OCI-LY7 (cell line): ENCODE data around the gene TBC1D13. TPM values are rescaled to one million over a fixed set of nuclear protein-coding genes. Genes with fewer than 3 reads are reported as not detected.

Experiments used
- BruUV-seq: library from RNA; stranded (reverse); fragments of 400-500 nt; replicated peaks from 2 replicates; lab custom pipeline; 2021; lab: Mats Ljungman, UMichigan
- CTCF ChIA-PET: fragments of 300-600 bp; sonication (Branson Sonifier 250); formaldehyde crosslinking; loops from one replicate; lab custom pipeline; 2022; ENCODE audit warnings: antibody characterized with exemption; ENCODE audit not compliant: unreplicated experiment; lab: Charles Lee
- POLR2A ChIA-PET: fragments of 300-600 bp; sonication (Branson Sonifier 250); formaldehyde crosslinking; loops from one replicate; lab custom pipeline; 2022; ENCODE audit warnings: antibody characterized with exemption; lab: Charles Lee
- DNase-seq: peaks from one replicate; pipeline ENCODE4 v3.0.0-alpha.2; 2015; ENCODE audit warnings: low spot score
- H2AFZ ChIP-seq: fragments of 200-600 bp; sonication (generic), shearing (Covaris generic); 2 replicates; pipeline ENCODE4 v1.6.1; 2014; ENCODE audit warnings: mild to moderate bottlenecking, antibody characterized with exemption, low read length, moderate library complexity
- H3K27ac ChIP-seq: fragments of 200-600 bp; sonication (generic); 2 replicates; pipeline ENCODE4 v1.5.1; 2014; ENCODE audit warnings: mixed run types, low read depth, mild to moderate bottlenecking, moderate library complexity, low read length, inconsistent platforms; ENCODE audit not compliant: poor library complexity, severe bottlenecking
- H3K36me3 ChIP-seq: fragments of 200-600 bp; sonication (generic); 2 replicates; pipeline ENCODE4 v1.6.1; 2014; ENCODE audit warnings: mild to moderate bottlenecking, antibody characterized with exemption, low read length, moderate library complexity, mixed read lengths; ENCODE audit not compliant: insufficient read depth
- H3K4me1 ChIP-seq: fragments of 200-600 bp; sonication (generic); 2 replicates; pipeline ENCODE4 v1.5.1; 2014; ENCODE audit warnings: mild to moderate bottlenecking, low read length; ENCODE audit not compliant: insufficient read depth, poor library complexity, severe bottlenecking
- H3K4me2 ChIP-seq: fragments of 200-600 bp; sonication (generic); 2 replicates; pipeline ENCODE4 v1.6.1; 2014; ENCODE audit warnings: mild to moderate bottlenecking, low read length
- H3K4me3 ChIP-seq: fragments of 200-600 bp; sonication (generic); 2 replicates; pipeline ENCODE4 v1.5.1; 2014; ENCODE audit warnings: mild to moderate bottlenecking, low read depth, low read length; ENCODE audit not compliant: poor library complexity, severe bottlenecking
- H3K79me2 ChIP-seq: fragments of 200-600 bp; sonication (generic); 2 replicates; pipeline ENCODE4 v1.6.1; 2016; ENCODE audit warnings: low read depth, mild to moderate bottlenecking, low read length, moderate library complexity, mixed read lengths; ENCODE audit not compliant: insufficient read depth
- H3K9me2 ChIP-seq: fragments of 200-600 bp; sonication (generic); 2 replicates; pipeline ENCODE4 v1.6.1; 2016; ENCODE audit warnings: mild to moderate bottlenecking, low read length, mixed read lengths; ENCODE audit not compliant: insufficient read depth
- H3K9me3 ChIP-seq: fragments of 200-600 bp; sonication (generic); 2 replicates; pipeline ENCODE4 v1.6.1; 2014; ENCODE audit warnings: mild to moderate bottlenecking, mixed run types, low read length, mixed read lengths
- H4K20me1 ChIP-seq: fragments of 200-600 bp; sonication (generic); 2 replicates; pipeline ENCODE4 v1.6.1; 2014; ENCODE audit warnings: mild to moderate bottlenecking, antibody characterized with exemption, low read length, moderate library complexity, mixed read lengths; ENCODE audit not compliant: insufficient read depth
- EZH2phosphoT487 ChIP-seq: fragments of 200-600 bp; sonication (generic); IDR thresholded peaks from 2 replicates; pipeline ENCODE4 v1.6.1; 2018; ENCODE audit warnings: low read depth, borderline replicate concordance, mild to moderate bottlenecking, mixed run types, antibody characterized with exemption, low read length, moderate library complexity, mixed read lengths
- intact Hi-C: fragments of 100-400 bp; cut with micrococcal nuclease; formaldehyde crosslinking; loops from one replicate; pipeline ENCODE4 v1.10.0; 2022; ENCODE audit not compliant: unreplicated experiment
- total RNA-seq, 2 experiments: library from RNA; depleted of rRNA in 1 of 2; stranded (reverse); fragments of >200 nt in 1 of 2; shearing (Covaris generic) in 1 of 2; gene quantifications; 2 replicates each; pipeline ENCODE4 v1.2.3, GENCODE V29; 2014 to 2022
- TF ChIP-seq, protein P1 (sequence below): fragments of 200-600 bp; sonication (generic); conservative IDR thresholded peaks from 2 replicates; pipeline ENCODE4 v1.5.1; 2014; ENCODE audit warnings: mild to moderate bottlenecking, antibody characterized with exemption, low read length, moderate library complexity, mixed read lengths

Gene TBC1D13
- total RNA-seq, 2 experiments from 2014 or later, result 18.7 to 24.7 TPM

DNA sequence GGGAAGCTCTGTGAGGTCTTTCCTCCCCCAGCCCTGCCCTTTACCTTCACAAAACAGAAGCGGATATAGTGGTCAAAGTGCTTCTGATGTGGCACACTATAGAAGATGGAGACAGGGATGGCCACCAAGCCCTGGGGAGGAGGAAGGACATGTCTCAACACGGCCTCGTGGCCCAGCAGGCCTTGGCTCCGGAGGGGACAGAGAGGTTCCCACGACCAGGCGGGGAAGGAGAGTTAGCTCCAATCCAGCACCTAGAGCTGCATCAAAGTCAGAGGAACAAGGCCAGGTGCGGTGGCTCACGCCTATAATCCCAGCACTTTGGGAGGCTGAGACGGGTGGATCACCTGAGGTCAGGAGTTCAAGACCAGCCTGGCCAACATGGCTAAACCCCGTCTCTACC, 46.6 kb downstream of the TBC1D13 start:
- Histone ChIP-seq H3K79me2 (peaks cover 6% of the 10 kb centered on the region; the same call in 1 of the 2 replicates), H3K4me3 (no peak overlapping the region), H3K4me1 (peaks cover 8% of the 10 kb centered on the region), H3K36me3 (peaks cover 42% of the 10 kb centered on the region), H3K9me2 (no peaks in the 10 kb centered on the region), H3K4me2 (no peak overlapping the region), H3K9me3 (no peaks in the 10 kb centered on the region), H3K27ac (no peak overlapping the region), H2AFZ (no peak overlapping the region), H4K20me1 (no peaks in the 10 kb centered on the region)
- DNase-seq, result no peak
- ChIA-PET CTCF (no interaction called here), POLR2A (no interaction called here)
- no TSS peak for BruUV-seq
- no peak for TF ChIP-seq EZH2phosphoT487
- TF ChIP-seq, protein P1, sequence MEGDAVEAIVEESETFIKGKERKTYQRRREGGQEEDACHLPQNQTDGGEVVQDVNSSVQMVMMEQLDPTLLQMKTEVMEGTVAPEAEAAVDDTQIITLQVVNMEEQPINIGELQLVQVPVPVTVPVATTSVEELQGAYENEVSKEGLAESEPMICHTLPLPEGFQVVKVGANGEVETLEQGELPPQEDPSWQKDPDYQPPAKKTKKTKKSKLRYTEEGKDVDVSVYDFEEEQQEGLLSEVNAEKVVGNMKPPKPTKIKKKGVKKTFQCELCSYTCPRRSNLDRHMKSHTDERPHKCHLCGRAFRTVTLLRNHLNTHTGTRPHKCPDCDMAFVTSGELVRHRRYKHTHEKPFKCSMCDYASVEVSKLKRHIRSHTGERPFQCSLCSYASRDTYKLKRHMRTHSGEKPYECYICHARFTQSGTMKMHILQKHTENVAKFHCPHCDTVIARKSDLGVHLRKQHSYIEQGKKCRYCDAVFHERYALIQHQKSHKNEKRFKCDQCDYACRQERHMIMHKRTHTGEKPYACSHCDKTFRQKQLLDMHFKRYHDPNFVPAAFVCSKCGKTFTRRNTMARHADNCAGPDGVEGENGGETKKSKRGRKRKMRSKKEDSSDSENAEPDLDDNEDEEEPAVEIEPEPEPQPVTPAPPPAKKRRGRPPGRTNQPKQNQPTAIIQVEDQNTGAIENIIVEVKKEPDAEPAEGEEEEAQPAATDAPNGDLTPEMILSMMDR, result no peak
- intact Hi-C loops, result no loop called here

GRCh38 chr9:128835246-128836210, 48.5 kb downstream of the TBC1D13 start:
- DNase-seq, result no peak
- Histone ChIP-seq H3K9me2 (no peaks in the 10 kb centered on the region), H3K36me3 (peaks cover 49% of the 10 kb centered on the region), H3K79me2 (no peaks in the 10 kb centered on the region), H3K9me3 (no peaks in the 10 kb centered on the region), H3K27ac (no peak overlapping the region), H3K4me3 (no peak overlapping the region), H3K4me1 (no peaks in the 10 kb centered on the region), H2AFZ (no peak overlapping the region), H3K4me2 (no peak overlapping the region), H4K20me1 (no peaks in the 10 kb centered on the region)
- no peak for TF ChIP-seq EZH2phosphoT487
- TF ChIP-seq, protein P1, result no peak
- intact Hi-C loops, result no loop called here
- ChIA-PET CTCF (no interaction called here), POLR2A (interaction anchor here (0.7 kb wide), 1 partner anchor 113 kb away, joined by 6 read pairs; no protein-coding TSS in a partner anchor)
- no TSS peak for BruUV-seq
